HG02759 (cell line): ENCODE results near the gene WNT5B.

ENCODE experiments used
- ATAC-seq: cut with Tn5 transposase; IDR thresholded peaks from one replicate; pipeline ENCODE4 v1.9.1; 2021; ENCODE audit warnings: mild to moderate bottlenecking, moderate library complexity; ENCODE audit not compliant: unreplicated experiment

The WNT5B gene

DNA sequence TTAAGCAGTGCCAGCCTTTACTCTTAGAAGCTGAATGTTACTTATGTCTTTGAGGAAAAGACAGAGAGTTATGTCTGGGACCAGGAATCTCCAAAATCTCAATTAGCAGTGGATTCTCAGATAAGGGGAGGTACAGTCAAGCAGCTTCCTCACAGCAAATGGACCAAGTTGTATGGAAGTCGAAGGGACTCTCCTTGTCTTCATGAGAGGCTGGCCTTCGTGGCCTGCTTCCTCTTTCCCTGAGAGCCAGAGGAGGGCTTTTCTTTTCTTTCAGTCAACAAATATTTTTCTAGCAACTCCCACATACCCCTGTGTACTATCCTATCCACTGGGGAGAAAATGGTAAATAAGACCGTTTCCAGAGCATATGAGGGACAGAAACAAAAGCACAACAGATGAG is 6.6 kb upstream of the WNT5B start:
- no peak for ATAC-seq

DNA sequence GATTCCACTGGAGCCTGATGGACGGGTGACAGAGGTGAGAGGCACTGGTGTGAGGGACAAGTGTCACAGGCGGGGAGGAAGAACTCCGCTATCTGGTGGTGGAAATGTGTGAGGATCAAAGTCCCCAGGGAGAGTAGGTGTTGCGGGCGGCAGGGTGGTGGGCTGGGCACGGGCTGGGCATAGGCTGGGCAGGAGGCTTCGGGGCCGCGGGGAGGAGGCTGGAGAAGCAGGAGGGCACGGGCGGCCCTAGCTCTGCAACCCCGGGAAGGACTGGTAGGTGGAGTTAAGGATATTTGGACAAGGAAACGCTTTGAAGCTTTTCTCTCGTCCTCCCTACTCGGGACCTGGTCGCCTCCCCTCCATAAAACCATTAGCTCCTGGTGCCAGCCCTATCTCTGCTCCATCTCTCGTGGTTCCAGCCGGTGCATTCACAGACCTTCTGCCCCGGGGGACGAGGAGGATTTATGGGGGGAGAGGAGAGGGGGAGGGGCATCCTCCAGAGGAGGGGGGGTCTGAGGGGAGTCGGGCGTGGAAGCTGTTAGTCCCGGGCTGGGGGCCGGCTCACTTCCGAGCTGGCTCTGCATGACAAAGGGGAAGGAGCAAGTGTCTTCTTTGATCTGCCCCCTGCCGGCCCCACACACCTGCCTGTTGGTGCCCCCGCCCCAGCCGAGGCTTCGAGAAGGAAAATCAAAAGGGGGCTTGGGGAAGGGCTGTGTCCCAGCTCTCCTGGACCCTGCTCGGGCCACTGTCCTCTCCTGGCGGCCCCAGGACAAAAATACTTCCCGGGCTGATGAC is 504 bp downstream of the WNT5B start:
- no peak for ATAC-seq

DNA sequence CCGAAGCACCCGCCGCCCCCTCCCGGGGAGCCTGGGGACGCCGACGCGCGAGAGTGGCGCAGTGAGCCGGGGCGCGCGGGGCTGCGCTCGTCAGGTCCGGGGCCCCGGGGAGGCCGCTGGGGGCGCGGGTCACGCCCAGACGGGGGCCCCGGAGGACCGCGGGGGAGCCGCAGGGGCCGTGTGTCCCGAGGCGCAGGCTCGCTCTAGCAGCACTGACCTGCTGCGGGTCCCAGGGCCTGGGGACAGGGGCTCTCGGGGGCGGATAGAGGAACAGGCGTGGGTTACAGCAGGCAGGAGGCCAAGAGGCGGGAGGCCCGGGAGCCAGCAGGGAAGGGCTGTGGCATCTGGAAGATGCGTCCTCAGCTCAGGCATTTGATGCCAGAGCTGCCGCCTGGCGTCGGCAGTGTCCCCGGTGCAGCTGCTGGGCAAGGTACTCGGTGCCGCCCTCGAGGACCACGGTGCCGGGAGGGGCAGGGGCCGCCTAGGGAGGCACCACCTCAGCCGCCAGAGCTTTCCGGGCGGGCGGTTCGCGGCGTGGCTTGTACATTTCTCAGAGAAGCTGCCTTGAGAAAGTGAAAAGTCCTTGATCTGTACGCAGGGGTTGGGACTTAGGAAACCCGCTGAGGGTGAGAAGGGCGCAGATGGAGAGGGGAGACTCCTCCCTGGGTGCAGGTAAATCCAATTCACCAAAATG is 1.2 kb downstream of the WNT5B start:
- no peak for ATAC-seq

DNA sequence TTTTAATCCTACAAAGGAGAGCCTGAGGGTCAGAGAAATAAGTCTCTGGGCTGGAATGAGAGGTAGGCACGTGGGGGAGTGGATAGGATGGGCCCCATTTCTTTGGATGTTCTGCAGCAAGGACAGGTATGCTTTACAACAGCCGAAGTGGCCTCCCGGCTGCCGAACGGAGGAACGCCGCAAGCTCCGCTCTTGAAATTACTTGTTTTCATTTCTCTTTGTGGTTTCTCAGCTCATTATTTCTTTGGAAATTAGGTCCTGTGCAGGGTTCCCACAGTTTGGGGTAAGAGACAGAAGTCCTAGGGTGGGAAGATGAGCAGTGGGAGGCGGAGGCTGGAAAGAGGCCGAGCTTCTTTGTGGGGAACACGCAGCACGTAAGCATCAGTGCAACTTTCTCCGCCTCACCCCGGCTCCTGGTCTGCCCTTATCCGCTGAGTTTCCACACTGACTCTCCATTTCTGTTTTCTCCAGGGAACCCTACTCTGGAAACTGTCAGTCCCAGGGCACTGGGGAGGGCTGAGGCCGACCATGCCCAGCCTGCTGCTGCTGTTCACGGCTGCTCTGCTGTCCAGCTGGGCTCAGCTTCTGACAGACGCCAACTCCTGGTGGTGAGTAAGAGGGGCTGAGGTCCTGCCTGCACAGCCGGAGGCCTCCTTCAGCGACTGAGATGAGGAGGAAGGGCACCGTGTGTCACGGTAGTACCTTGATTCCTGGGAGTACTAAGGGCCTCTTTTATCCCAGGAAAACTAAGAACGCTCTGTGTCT is 2.0 kb downstream of the WNT5B start:
- no peak for ATAC-seq

DNA sequence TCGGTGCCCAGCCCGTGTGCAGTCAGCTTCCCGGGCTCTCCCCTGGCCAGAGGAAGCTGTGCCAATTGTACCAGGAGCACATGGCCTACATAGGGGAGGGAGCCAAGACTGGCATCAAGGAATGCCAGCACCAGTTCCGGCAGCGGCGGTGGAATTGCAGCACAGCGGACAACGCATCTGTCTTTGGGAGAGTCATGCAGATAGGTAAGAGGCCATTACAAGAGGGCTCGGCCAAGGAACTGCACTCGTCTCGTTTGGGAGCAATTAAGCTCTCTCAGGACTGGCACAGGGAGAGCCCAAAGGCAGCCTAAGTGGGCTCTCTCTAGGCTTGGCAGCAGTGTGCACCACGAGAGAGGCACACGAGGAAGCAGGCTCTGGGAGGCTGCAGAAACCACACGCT is 3.7 kb downstream of the WNT5B start:
- ATAC-seq = no peak

DNA sequence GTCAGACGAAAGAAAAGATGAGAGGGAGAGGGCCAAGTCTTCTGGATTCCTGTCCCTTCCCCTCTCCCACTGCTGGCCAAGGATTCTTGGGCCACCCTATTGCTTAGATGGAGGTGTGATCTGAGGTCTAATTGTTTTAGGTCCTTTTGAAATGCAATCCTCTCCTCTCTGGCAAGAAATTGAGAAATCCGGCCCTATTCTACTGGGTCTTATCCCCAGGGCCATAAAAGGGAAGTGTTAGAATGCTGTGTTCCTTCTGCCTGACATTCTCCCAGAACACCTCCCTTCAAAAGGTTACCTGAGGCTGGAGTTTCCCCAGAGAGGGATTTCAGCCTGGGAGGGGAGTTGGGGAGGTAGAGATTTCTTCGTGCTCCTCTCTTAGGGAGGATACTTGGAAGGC is 4.4 kb downstream of the WNT5B start:
- ATAC-seq = no peak

DNA sequence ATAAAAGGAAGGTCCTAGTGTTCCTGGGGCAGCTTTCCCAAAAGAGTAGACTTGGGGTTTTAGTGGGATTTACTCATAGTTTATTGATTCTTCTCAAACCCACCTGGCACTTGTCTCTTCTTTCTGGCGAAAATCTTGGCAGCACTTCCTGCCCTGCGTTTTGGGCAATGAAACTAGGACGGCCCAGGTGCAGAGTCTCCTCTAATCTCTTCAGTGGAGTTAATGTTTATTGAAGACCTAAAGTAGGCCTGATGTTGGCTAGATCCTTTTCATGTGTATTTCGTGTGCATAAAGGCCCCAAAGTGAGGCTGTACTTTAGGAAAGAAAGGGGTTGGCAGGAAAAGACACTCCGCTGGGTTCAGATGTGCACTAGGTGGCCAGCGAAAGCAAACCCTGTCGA is 5.1 kb downstream of the WNT5B start:
- ATAC-seq = no peak

DNA sequence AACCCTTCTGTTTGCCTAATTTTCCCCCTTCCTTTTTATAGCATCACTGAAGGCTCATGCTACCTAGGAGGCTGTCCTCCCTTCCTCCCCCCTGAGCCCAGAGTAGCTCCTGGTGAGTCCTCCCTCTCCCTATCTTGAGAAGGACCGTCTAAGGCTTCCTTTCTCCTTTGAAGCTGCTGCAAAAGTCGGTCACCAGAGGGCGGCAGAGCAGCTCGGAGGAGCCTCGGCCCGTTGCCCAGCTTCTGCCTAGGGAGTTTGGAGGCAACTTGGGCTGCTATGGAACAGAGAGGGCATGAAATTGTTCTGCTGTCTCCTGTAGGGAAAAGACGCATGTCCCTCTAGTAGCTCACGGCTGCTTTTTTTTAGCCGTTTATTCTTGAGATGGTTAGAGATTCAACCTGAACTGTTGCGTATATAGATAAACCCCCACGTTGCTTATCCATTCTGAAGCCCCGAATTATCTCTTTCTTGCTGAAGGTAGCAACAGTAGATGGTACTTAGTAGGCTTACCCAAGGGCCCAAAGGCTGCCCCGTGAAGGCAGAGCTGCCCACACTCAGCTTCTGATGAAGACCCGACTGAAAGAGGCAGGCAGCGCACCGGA is 5.7 kb downstream of the WNT5B start:
- ATAC-seq = no peak

DNA sequence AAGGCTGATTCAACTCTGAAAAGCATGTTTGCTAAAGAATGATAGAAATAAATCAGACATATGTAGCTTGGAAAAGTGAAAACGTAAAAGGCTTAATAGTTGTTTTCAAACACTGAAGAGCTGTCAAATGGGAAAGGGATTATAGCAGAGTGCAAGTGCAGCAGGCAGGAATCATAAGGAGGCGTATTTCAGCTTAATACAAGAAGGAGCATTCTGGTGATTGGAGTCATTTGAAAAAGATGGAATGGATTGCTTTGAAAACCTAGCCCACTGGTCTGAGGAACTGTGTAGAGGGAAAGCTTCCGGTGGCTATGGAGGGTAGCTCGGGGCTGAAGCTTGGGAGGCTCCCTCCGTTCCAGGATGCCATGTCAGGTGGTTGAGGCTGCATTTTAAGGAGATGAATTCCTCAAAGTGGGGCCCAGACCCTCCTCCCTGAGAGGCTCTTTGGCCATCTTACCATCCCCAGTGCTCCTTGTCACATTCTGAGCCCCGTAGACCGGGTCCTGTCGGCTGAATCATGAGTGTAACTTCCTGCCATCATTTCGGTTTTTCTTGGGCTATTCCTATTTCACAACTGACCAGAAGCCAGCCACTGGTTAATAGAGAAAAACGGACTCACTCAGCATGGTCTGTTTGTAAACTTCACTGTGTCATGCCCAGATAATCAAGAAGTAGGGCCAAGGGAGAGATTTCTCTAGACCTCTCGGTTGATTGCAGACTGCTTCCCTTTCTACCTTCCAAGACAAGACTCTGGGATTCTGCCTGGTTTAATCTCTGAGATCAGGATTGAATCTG is 6.5 kb downstream of the WNT5B start:
- no peak for ATAC-seq

DNA sequence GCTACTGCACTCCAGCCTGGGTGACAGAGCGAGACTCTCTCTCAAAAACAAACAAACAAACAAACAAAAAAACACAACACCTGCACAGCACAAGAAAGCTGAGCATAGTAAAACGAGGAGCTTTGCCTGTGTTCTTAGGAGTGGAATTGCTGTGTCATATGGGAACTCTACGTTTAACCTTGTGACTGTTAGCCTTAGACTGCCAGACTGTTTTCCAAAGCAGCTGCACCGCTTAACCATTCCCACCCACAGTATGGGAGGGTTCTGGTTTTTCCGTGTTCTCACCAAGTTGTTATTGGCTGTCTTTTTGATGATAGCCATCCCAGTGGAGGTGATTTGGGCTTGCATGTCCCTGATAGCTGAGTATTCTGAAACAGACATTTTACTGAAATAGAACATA is 9.2 kb downstream of the WNT5B start:
- no peak for ATAC-seq

DNA sequence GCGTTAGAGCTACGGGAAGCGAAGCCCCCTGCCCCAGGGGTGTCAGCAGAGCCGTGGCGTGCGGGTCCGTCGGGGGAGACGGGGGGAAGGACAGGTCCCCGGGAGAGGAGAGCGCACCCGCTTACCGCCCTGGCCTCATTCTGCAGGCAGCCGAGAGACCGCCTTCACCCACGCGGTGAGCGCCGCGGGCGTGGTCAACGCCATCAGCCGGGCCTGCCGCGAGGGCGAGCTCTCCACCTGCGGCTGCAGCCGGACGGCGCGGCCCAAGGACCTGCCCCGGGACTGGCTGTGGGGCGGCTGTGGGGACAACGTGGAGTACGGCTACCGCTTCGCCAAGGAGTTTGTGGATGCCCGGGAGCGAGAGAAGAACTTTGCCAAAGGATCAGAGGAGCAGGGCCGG is 10.5 kb downstream of the WNT5B start:
- no peak for ATAC-seq

DNA sequence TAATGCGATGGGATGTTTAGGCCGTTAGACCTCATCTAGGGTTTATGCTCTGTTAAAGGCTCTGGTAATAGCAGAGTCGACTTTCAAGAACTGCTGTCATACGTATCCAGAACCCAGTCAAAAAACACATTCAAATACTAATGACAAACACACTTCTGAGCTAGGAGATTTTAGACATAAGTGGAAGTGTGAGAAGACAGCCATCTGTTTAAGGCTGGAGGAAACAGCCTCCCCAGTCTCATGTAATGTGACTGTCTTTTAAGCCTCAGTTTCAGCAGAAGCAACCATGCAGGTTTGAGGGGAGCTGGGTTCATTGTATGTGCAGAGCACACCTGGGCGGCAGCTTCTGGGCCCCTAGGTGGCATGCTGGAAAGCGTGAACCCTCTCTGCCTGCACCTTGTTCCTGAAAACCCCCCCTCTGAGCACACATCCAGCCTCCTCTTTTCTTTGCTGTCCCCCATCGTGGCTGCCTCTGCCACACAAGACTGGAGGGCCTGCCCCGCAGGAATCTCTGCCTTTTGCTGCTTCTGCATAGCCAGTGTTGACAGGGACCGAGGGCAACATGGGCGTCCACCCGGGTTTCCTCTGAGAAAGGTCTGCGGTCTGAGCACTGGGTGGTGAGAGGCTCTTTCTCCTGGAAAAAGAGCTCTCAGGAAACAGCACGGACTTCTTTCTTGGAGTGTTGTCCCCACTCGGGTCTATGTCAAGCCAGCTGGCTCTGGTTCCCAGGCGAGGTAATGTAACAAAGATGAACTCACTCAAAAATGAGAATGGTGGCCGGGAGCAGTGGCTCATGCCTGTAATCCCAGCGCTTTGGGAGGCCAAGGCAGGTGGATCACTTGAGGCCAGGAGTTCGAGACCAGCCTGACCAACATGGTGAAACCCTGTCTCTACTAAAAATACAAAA is 11.6 kb downstream of the WNT5B start:
- no peak for ATAC-seq

DNA sequence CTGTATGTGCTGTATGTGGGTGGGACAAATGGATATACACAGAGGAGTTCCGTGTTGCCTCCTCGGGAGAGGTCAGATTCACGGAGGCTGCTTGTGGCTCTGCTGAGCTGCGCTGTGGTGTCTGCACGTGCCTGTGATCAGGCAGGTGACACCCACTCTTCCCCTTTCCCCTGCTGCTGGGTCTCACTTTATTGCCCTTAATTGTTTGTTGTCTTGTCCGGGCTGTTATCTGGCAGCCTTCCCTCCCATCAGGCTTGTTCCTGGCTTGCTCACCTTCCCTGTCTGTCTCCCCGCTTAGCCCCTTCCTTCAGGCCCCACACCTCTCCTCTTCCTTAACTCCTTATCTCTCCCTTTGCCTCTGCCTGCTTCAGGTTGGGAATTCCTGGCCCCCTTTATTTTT is 13.5 kb downstream of the WNT5B start:
- ATAC-seq = no peak

DNA sequence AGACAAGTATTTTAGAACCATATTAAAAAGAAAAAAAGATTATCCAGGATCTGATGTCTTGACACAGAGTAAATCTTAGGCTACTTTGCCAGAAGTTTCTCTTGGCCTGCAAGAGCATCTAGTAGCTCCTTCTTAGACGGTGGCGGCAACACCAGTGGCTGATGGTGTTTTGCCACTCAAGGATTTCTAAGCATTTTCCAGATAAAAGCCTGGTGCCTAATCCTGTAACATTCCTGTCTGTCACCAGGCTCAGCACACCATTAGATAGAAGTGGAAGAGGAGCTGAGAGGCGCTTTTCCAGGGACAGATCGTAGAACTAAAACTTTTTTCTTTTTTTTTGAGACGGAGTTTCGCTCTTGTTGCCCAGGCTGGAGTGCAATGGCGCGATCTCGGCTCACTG is 14.0 kb downstream of the WNT5B start:
- ATAC-seq = no peak

DNA sequence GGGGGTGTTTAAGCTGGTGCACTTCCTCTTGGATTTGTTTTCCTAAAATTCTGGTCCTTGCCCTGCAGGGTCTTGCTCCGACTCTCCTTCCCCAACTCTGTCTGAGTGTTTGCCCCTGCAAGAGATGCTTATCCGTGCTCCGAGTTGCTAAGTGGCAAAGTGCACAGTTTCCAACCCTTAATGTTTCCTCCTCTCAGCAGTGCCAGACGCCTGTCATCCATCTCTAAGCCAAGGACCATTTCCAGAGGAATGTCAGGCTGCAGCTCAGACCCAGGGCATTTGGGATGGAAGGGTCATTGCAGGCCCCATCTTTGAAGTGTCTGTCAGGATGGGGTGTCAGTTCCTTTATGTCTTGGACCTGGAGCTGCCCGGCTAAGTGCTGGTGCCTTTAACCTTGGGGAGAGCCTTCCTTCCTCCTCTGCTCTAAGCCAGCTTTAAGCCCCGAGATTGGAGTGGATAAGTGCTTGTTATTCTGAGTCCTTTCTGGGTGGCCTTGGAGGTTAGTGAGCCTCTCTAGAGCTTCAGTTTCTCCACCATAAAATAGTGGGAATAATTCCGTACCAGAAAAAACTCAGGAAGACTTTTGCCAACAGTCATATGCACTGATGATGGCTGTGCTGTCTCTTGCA is 15.0 kb downstream of the WNT5B start:
- no peak for ATAC-seq

DNA sequence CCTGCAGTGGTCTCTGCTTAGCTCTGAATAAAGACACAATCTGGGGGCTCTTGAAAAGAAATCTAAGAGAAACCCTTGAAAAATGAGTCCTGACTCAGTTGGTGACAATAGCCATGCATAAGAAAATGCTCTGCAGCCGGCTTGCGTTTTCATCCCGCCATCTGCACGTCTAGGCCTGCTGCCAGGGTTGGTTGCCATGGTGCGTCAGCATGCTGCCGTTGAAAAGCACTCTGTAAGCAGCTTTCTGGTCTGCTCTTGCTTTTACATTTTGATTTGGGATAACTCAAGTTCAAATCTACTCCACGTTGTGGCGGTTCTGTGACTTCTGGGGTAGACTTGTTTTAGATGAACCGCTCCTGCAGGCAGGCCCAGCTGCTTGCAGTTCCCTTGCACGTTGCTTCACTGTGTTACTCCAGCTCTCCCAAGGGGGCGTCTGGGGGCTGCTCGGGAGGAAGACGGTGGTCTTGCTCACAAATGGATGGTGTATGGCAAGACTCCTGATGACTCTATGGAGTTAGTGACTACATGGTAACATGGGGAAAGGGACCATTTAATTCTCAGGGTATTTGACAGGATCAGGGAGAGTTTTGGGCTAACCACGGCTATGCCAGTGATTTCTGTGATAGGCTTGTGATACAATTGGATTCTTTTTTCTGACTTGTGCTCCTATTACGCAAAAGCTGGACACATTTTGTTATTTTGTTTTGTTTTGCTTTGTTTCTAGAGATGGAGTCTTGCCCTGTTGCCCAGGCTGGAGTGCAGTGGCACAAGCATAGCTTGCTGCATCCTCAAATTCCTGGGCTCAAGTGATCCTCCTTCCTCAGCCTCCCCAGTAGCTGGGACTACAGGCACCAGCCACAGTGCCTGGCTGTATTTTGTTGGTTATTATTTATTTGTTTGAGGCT is 15.8 kb downstream of the WNT5B start:
- no peak for ATAC-seq

DNA sequence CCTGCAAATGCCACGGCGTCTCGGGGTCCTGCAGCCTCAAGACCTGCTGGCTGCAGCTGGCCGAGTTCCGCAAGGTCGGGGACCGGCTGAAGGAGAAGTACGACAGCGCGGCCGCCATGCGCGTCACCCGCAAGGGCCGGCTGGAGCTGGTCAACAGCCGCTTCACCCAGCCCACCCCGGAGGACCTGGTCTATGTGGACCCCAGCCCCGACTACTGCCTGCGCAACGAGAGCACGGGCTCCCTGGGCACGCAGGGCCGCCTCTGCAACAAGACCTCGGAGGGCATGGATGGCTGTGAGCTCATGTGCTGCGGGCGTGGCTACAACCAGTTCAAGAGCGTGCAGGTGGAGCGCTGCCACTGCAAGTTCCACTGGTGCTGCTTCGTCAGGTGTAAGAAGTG is 16.8 kb downstream of the WNT5B start:
- ATAC-seq = no peak

DNA sequence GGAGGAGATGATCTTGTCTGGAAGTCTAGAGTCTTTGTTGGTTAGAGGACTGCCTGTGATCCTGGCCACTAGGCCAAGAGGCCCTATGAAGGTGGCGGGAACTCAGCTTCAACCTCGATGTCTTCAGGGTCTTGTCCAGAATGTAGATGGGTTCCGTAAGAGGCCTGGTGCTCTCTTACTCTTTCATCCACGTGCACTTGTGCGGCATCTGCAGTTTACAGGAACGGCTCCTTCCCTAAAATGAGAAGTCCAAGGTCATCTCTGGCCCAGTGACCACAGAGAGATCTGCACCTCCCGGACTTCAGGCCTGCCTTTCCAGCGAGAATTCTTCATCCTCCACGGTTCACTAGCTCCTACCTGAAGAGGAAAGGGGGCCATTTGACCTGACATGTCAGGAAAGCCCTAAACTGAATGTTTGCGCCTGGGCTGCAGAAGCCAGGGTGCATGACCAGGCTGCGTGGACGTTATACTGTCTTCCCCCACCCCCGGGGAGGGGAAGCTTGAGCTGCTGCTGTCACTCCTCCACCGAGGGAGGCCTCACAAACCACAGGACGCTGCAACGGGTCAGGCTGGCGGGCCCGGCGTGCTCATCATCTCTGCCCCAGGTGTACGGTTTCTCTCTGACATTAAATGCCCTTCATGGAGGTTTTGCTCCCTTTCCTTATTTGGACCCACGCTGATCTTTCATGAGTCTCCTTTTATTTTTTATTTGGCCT is 17.7 kb downstream of the WNT5B start:
- ATAC-seq = no peak
